ENCODE measurements around the gene FOXL1. TPM values are rescaled to one million over a fixed set of nuclear protein-coding genes. Genes with fewer than 3 reads are reported as not detected.

Gene FOXL1
- total and polyA plus RNA-seq, 9 donors, result 0.10 to 1.3 (median 0.44) TPM; not detected in 1

DNA sequence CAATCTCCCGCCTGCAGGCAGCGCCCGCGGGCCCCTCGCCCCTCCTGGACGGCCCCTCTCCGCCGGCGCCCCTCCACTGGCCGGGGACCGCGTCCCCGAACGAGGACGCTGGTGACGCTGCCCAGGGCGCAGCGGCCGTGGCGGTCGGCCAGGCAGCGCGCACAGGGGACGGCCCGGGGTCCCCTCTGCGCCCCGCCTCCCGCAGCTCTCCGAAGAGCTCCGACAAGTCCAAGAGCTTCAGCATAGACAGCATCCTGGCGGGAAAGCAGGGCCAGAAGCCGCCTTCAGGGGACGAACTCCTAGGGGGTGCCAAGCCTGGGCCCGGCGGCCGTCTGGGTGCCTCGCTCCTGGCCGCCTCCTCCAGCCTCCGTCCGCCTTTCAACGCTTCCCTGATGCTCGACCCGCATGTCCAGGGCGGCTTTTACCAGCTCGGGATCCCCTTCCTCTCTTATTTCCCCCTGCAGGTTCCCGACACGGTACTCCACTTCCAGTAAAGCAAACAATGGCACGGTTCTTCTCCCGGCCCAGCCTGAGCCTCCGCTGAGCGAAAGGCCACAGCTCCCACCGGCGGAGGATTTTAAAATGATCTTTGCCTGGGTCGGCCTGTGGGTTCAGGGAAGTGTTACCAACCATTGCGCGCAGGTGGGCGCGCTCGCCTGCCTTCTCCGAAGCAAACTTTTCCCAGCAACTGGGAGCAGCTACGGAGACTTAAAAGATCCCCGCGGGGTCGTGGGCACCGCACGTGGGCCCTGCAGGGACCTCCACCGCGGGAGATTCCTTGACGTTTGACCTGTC is 1.1 kb downstream of the FOXL1 start:
- H3K4me3 ChIP-seq, result no peak overlapping the region
- 20 to 37% (median 28%) methylated on average over 49 to 69 of the region's 69 CpGs for WGBS, 3 donors
- no peak for TF ChIP-seq POLR2A (IDR thresholded peaks at IDR 0.05)
- TF ChIP-seq CTCF (IDR thresholded peaks at IDR 0.05), result no peak
- TF ChIP-seq EP300 (IDR thresholded peaks at IDR 0.05), result no peak
- H3K27me3 ChIP-seq, result no peaks in the 10 kb centered on the region
- no peaks in the 10 kb centered on the region for H3K4me1 ChIP-seq (ENCODE audit: insufficient read depth)
- no peaks in the 10 kb centered on the region for H3K36me3 ChIP-seq
- H3K27ac ChIP-seq, result no peak overlapping the region
- no peak for DNase-seq
- no peaks in the 10 kb centered on the region for H3K9me3 ChIP-seq
- intact Hi-C loops (cut with DNase I), result no loop called here

DNA sequence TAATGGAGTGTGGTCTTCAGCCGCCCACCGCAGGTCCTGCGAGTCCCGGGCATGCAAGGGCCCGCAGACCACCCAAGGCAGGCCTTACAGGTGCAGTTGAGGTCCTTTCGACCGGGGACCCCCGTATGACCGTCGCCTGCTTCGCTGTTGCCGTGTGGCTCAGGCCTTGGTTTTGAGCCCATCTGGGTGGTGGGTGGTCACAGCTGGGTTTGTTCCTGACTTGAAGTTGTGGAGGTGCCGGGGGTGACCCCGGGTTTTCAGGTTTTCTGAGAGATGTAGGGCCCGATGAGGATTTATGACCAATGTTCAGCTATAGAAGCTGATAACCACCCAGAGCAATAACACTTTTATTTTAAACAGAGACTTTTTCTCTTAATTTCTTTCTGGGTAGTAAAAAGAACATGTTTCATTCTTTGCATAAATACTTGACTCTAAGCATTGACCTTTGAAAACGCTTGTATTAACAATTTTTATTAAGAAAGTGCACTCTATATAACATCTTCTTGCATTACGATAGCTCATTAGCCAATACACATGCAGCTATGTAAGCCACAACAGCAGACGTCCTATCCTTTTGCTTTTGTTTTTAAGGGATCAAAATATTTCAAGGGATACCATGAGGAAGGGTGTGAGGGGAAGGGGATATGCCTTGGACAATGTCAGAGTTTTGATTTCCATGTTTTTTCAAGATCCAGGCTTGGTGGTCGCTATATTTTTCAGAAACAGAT is 1.9 kb downstream of the FOXL1 start:
- WGBS, 3 donors, result 66 to 77% (median 69%) methylated on average over 19 of the region's 19 CpGs
- Histone ChIP-seq H3K27me3 (no peaks in the 10 kb centered on the region), H3K9me3 (no peaks in the 10 kb centered on the region), H3K36me3 (no peaks in the 10 kb centered on the region), H3K4me3 (no peak overlapping the region), H3K4me1 (ENCODE audit: insufficient read depth) (no peaks in the 10 kb centered on the region), H3K27ac (no peak overlapping the region)
- no peak for DNase-seq
- no peak for TF ChIP-seq EP300 (IDR thresholded peaks at IDR 0.05)
- TF ChIP-seq POLR2A (IDR thresholded peaks at IDR 0.05), result no peak
- TF ChIP-seq CTCF (IDR thresholded peaks at IDR 0.05), result no peak
- intact Hi-C loops (cut with DNase I), result no loop called here

GRCh38 chr16:86580791-86581170 is 2.4 kb downstream of the FOXL1 start:
- no peaks in the 10 kb centered on the region for H3K9me3 ChIP-seq
- H3K4me1 ChIP-seq (ENCODE audit: insufficient read depth), result no peaks in the 10 kb centered on the region
- no peaks in the 10 kb centered on the region for H3K36me3 ChIP-seq
- H3K27ac ChIP-seq, result no peak overlapping the region
- DNase-seq, result no peak
- no peaks in the 10 kb centered on the region for H3K27me3 ChIP-seq
- no peak overlapping the region for H3K4me3 ChIP-seq
- 88 to 93% (median 90%) methylated on average over 9 of the region's 9 CpGs for WGBS, 3 donors
- no peak for TF ChIP-seq POLR2A (IDR thresholded peaks at IDR 0.05)
- TF ChIP-seq CTCF (IDR thresholded peaks at IDR 0.05), result no peak
- no peak for TF ChIP-seq EP300 (IDR thresholded peaks at IDR 0.05)
- intact Hi-C loops (cut with DNase I), result no loop called here

DNA sequence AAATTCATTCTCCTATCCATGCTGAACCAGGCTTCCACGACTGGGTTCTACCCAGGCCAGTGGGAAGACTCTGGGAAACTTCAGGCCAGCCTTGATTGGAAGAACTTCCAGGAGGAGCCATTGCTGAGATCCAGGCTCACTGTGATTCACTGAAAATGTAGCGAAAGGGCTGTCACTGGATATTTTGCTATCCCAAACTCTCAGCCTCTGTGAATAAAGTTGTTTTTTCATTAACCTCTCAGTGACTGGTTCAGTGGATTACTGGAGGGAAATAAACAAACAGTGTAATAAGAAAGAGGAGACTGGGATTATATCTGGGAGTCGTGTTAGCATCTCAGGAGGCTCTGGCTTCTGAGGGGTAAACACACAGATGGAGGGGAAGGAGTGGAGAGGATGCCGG is 3.1 kb downstream of the FOXL1 start:
- no peaks in the 10 kb centered on the region for H3K27me3 ChIP-seq
- 65 to 68% (median 68%) methylated on average over 4 of the region's 4 CpGs for WGBS, 3 donors
- intact Hi-C loops (cut with DNase I), result no loop called here
- H3K4me3 ChIP-seq, result no peak overlapping the region
- H3K27ac ChIP-seq, result no peak overlapping the region
- no peaks in the 10 kb centered on the region for H3K4me1 ChIP-seq (ENCODE audit: insufficient read depth)
- no peaks in the 10 kb centered on the region for H3K9me3 ChIP-seq
- DNase-seq, result no peak
- TF ChIP-seq CTCF (IDR thresholded peaks at IDR 0.05), result no peak
- TF ChIP-seq POLR2A (IDR thresholded peaks at IDR 0.05), result no peak
- TF ChIP-seq EP300 (IDR thresholded peaks at IDR 0.05), result no peak
- H3K36me3 ChIP-seq, result no peaks in the 10 kb centered on the region

Data from ovary (tissue), 9 donors.